Loucy (cell line): ENCODE data around the gene MSANTD1.

Experiments used
- H2AFZ ChIP-seq: fragments of 200-600 bp; sonication (generic); 2 replicates; pipeline ENCODE4 v1.6.0; 2016; ENCODE audit warnings: antibody characterized with exemption, mild to moderate bottlenecking, low read length, moderate library complexity
- H3F3A ChIP-seq: fragments of 200-600 bp; 2 replicates; pipeline ENCODE4 v1.6.0; 2016; ENCODE audit warnings: antibody characterized with exemption, low read depth, mild to moderate bottlenecking
- H3K27me3 ChIP-seq: fragments of 200-600 bp; sonication (generic); 2 replicates; pipeline ENCODE4 v1.6.1; 2014; ENCODE audit warnings: low read length, mild to moderate bottlenecking; ENCODE audit not compliant: insufficient read depth, poor library complexity, severe bottlenecking
- H3K36me3 ChIP-seq: fragments of 200-600 bp; sonication (generic); 2 replicates; pipeline ENCODE4 v1.6.1; 2016; ENCODE audit warnings: low read length; ENCODE audit not compliant: insufficient read depth
- H3K4me1 ChIP-seq: fragments of 200-600 bp; sonication (generic); 2 replicates; pipeline ENCODE4 v1.5.1; 2014; ENCODE audit warnings: low read length, mild to moderate bottlenecking; ENCODE audit not compliant: insufficient read depth, poor library complexity, severe bottlenecking
- H3K4me2 ChIP-seq: fragments of 200-600 bp; sonication (generic); 2 replicates; pipeline ENCODE4 v1.6.0; 2014; ENCODE audit warnings: antibody characterized with exemption, low read length, low read depth, mild to moderate bottlenecking; ENCODE audit not compliant: poor library complexity, severe bottlenecking
- H3K4me3 ChIP-seq: fragments of 200-600 bp; sonication (generic); 2 replicates; pipeline ENCODE4 v1.5.1; 2014; ENCODE audit warnings: low read length, mild to moderate bottlenecking, mixed read lengths; ENCODE audit not compliant: poor library complexity, severe bottlenecking
- H3K79me2 ChIP-seq: fragments of 200-600 bp; sonication (generic); 2 replicates; pipeline ENCODE4 v1.6.1; 2014; ENCODE audit warnings: low read length; ENCODE audit not compliant: insufficient read depth
- H3K9ac ChIP-seq: fragments of 200-600 bp; sonication (generic); 2 replicates; pipeline ENCODE4 v1.6.0; 2014; ENCODE audit warnings: mild to moderate bottlenecking, low read depth, low read length, moderate library complexity; ENCODE audit not compliant: poor library complexity, severe bottlenecking
- H3K9me2 ChIP-seq: fragments of 200-600 bp; sonication (generic); replicated peaks from 2 replicates; pipeline ENCODE4 v1.6.1; 2016; ENCODE audit warnings: low read depth, low read length, mixed read lengths
- H3K9me3 ChIP-seq: fragments of 200-600 bp; sonication (generic); 2 replicates; pipeline ENCODE4 v1.6.1; 2014; ENCODE audit warnings: mild to moderate bottlenecking, antibody characterized with exemption, low read length, low read depth; ENCODE audit not compliant: insufficient read depth
- H4K20me1 ChIP-seq: fragments of 200-600 bp; sonication (generic); 2 replicates; pipeline ENCODE4 v1.6.0; 2014; ENCODE audit warnings: antibody characterized with exemption, low read length, mild to moderate bottlenecking; ENCODE audit not compliant: insufficient read depth, poor library complexity, severe bottlenecking
- EZH2phosphoT487 ChIP-seq: fragments of 200-600 bp; IDR thresholded peaks from 2 replicates; pipeline ENCODE4 v1.6.1; 2018; ENCODE audit warnings: antibody characterized with exemption, mild to moderate bottlenecking, moderate library complexity, borderline replicate concordance
- TF ChIP-seq, protein P1 (sequence below): fragments of 200-600 bp; sonication (generic); conservative IDR thresholded peaks from 2 replicates; pipeline ENCODE4 v1.5.1; 2014; ENCODE audit warnings: mild to moderate bottlenecking, antibody characterized with exemption, low read length

The MSANTD1 gene

DNA sequence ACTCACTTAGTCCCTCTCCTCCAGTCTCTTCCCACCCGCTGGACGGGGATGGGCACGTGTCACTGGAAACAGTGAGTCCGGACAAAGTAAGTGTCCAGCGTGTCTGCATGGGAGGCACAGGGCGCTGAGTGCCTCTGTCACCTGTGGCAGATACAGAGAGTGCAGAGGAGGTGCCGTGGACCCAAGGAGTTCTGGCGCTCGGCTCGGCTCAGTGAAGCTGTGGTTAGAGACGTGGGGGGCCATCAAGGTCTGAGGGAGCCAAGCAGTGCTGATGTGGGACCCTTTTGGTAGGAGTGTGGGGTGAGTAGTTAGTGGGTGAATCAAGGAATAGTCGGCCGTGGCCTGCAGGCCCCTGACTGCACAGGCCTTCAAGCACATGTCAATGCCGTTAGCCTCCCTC is 40.1 kb upstream of the MSANTD1 start:
- no peaks in the 10 kb centered on the region for H3K27me3 ChIP-seq
- H3K4me1 ChIP-seq, result peaks cover 24% of the 10 kb centered on the region
- no peaks in the 10 kb centered on the region for H3F3A ChIP-seq
- H3K4me2 ChIP-seq, result no peak overlapping the region
- H3K9me2 ChIP-seq, result no peaks in the 10 kb centered on the region
- peaks cover 55% of the 10 kb centered on the region; the same call in 1 of the 2 replicates for H3K36me3 ChIP-seq
- no peak overlapping the region for H3K9ac ChIP-seq
- TF ChIP-seq, protein P1, sequence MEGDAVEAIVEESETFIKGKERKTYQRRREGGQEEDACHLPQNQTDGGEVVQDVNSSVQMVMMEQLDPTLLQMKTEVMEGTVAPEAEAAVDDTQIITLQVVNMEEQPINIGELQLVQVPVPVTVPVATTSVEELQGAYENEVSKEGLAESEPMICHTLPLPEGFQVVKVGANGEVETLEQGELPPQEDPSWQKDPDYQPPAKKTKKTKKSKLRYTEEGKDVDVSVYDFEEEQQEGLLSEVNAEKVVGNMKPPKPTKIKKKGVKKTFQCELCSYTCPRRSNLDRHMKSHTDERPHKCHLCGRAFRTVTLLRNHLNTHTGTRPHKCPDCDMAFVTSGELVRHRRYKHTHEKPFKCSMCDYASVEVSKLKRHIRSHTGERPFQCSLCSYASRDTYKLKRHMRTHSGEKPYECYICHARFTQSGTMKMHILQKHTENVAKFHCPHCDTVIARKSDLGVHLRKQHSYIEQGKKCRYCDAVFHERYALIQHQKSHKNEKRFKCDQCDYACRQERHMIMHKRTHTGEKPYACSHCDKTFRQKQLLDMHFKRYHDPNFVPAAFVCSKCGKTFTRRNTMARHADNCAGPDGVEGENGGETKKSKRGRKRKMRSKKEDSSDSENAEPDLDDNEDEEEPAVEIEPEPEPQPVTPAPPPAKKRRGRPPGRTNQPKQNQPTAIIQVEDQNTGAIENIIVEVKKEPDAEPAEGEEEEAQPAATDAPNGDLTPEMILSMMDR, result no peak
- H3K9me3 ChIP-seq, result no peaks in the 10 kb centered on the region
- H3K79me2 ChIP-seq, result no peaks in the 10 kb centered on the region
- H4K20me1 ChIP-seq, result no peaks in the 10 kb centered on the region
- H3K4me3 ChIP-seq, result no peak overlapping the region
- no peak overlapping the region for H2AFZ ChIP-seq

DNA sequence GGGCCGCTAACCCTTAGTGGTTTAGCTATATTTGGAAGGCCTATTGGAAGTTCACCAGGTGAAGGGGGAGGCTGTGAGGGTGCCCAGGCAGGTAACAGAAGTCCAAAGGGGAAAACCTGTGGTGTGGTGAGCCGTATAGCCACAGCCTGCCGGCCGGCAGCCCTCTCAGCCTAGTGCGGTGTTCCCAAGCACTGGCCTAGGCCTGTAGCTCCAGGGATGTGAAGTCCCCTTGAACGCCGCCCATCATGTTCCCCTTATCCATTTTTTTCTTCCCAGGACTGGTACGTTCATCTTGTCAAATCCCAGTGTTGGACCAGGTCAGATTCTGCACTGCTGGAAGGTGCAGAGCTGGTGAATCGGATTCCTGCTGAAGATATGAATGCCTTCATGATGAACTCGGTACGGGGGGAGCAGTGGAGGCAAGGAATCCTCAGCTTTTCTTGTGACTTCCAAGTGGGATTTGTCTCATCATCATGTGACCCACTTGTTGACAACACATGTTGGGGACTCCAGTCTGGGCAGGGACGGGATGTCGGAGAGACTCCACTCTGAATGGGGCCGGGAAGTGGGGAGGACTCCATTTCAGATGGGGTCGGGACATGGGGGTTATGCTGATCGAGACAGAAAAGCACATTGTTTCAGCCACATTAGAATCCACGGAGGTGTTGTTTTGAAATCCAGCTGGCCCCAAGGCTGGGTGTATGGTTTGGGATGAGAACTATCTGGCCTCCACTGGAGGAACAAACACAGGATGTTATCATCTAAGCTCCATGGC is 39.2 kb upstream of the MSANTD1 start:
- H3K4me1 ChIP-seq, result peaks cover 15% of the 10 kb centered on the region

GRCh38 chr4:3210467-3210866 is 38.5 kb upstream of the MSANTD1 start:
- no peak overlapping the region for H3K4me3 ChIP-seq
- no peak overlapping the region for H2AFZ ChIP-seq
- H3K79me2 ChIP-seq, result no peaks in the 10 kb centered on the region
- no peak overlapping the region for H3K4me2 ChIP-seq
- TF ChIP-seq, protein P1, result no peak
- no peak for TF ChIP-seq EZH2phosphoT487
- no peak overlapping the region for H3K9ac ChIP-seq
- no peaks in the 10 kb centered on the region for H4K20me1 ChIP-seq
- H3K9me3 ChIP-seq, result no peaks in the 10 kb centered on the region
- no peaks in the 10 kb centered on the region for H3F3A ChIP-seq
- peaks cover 69% of the 10 kb centered on the region; the same call in 1 of the 2 replicates for H3K36me3 ChIP-seq
- no peaks in the 10 kb centered on the region for H3K9me2 ChIP-seq
- H3K4me1 ChIP-seq, result peaks cover 14% of the 10 kb centered on the region
- no peaks in the 10 kb centered on the region for H3K27me3 ChIP-seq

More for the DNA sequence above, 39.2 kb upstream of the MSANTD1 start:
- Histone ChIP-seq H3K9ac (no peak overlapping the region), H3K4me3 (no peak overlapping the region), H3K79me2 (no peaks in the 10 kb centered on the region), H3K27me3 (no peaks in the 10 kb centered on the region), H3K9me2 (no peaks in the 10 kb centered on the region), H4K20me1 (no peaks in the 10 kb centered on the region), H3K4me2 (no peak overlapping the region), H3F3A (no peaks in the 10 kb centered on the region), H2AFZ (no peak overlapping the region), H3K9me3 (no peaks in the 10 kb centered on the region), H3K36me3 (peaks cover 62% of the 10 kb centered on the region; the same call in 1 of the 2 replicates)
- TF ChIP-seq, protein P1, result no peak
- no peak for TF ChIP-seq EZH2phosphoT487
